Liver (tissue), 9 donors: Measurements from ENCODE around the gene SPTBN1. TPM values are rescaled to one million over a fixed set of nuclear protein-coding genes. Genes with fewer than 3 reads are reported as not detected.
A peak's percentile ranks its signal among the peaks of the same experiment; 100 is the strongest.

Experiments used
- DNase-seq: peaks from one replicate; pipeline ENCODE4 v3.0.0-alpha.2; 2017; ENCODE audit warnings: low spot score
- H3K27ac ChIP-seq, 2 donors: one replicate each; pipeline ENCODE4 v1.7.0; 2013; ENCODE audit warnings: inconsistent platforms in 2 of 2, low read length in 2 of 2, control low read depth in 1 of 2, low read depth in 1 of 2, mild to moderate bottlenecking in 1 of 2
- H3K27me3 ChIP-seq, 4 donors: one replicate each; pipeline versions ENCODE4 v1.6.1 to v1.7.0; 2013; ENCODE audit warnings: low read length in 3 of 4, inconsistent platforms in 1 of 4, mild to moderate bottlenecking in 1 of 4, moderate library complexity in 1 of 4; ENCODE audit not compliant: control insufficient read depth in 4 of 4, insufficient read depth in 4 of 4
- H3K36me3 ChIP-seq, 4 donors: one replicate each; pipeline versions ENCODE4 v1.6.1 to v1.7.0; 2013; ENCODE audit warnings: low read length in 3 of 4, mild to moderate bottlenecking in 3 of 4, low read depth in 1 of 4, moderate library complexity in 1 of 4; ENCODE audit not compliant: control insufficient read depth in 4 of 4, insufficient read depth in 3 of 4
- H3K4me1 ChIP-seq, 4 donors: one replicate each; pipeline versions ENCODE4 v1.6.1 to v1.7.0; 2013; ENCODE audit warnings: low read length in 3 of 4, mild to moderate bottlenecking in 3 of 4, moderate library complexity in 1 of 4; ENCODE audit not compliant: control insufficient read depth in 4 of 4, insufficient read depth in 4 of 4
- H3K4me3 ChIP-seq, 3 donors: one replicate each; pipeline versions ENCODE4 v1.6.1 to v1.7.0; 2013; ENCODE audit warnings: low read length in 3 of 3, control low read depth in 1 of 3, low read depth in 1 of 3, mild to moderate bottlenecking in 1 of 3
- H3K9ac ChIP-seq, 2 donors: one replicate each; pipeline ENCODE4 v1.7.0; 2013; ENCODE audit warnings: low read length in 2 of 2, mild to moderate bottlenecking in 2 of 2, moderate library complexity in 2 of 2, control low read depth in 1 of 2, low read depth in 1 of 2
- H3K9me3 ChIP-seq, 4 donors: one replicate each; pipeline versions ENCODE4 v1.6.1 to v1.7.0; 2013; ENCODE audit warnings: low read length in 3 of 4; ENCODE audit not compliant: control insufficient read depth in 4 of 4
- EGR1 ChIP-seq, 2 donors: IDR thresholded peaks; 2 replicates each; pipeline ENCODE4 v1.6.1; 2016 to 2018; ENCODE audit warnings: antibody characterized with exemption in 2 of 2, low read depth in 2 of 2
- FOXA1 ChIP-seq: IDR thresholded peaks from 2 replicates; pipeline ENCODE4 v1.6.1; 2016; ENCODE audit warnings: antibody characterized with exemption
- FOXA2 ChIP-seq: IDR thresholded peaks from 2 replicates; pipeline ENCODE4 v1.6.1; 2016; ENCODE audit warnings: antibody characterized with exemption
- GABPA ChIP-seq, 2 donors: IDR thresholded peaks in 1 of 2; conservative IDR thresholded peaks in 1 of 2; 2 replicates each; pipeline ENCODE4 v1.6.1; 2016; ENCODE audit warnings: antibody characterized with exemption in 2 of 2, mild to moderate bottlenecking in 1 of 2, moderate library complexity in 1 of 2
- HNF4A ChIP-seq, 2 donors: conservative IDR thresholded peaks; 2 replicates each; pipeline ENCODE4 v1.6.1; 2016; ENCODE audit warnings: antibody characterized with exemption in 2 of 2, mild to moderate bottlenecking in 2 of 2
- HNF4G ChIP-seq: IDR thresholded peaks from 2 replicates; pipeline ENCODE4 v1.6.1; 2016; ENCODE audit warnings: antibody characterized with exemption
- JUND ChIP-seq, 2 donors: IDR thresholded peaks; 2 replicates each; pipeline ENCODE4 v1.6.1; 2016; ENCODE audit warnings: antibody characterized with exemption in 2 of 2
- MAX ChIP-seq: IDR thresholded peaks from 2 replicates; pipeline ENCODE4 v1.6.1; 2016; ENCODE audit warnings: antibody characterized with exemption
- NR2F2 ChIP-seq: IDR thresholded peaks from 2 replicates; pipeline ENCODE4 v1.6.1; 2016; ENCODE audit warnings: antibody characterized with exemption
- RAD21 ChIP-seq, 2 donors: IDR thresholded peaks; 2 replicates each; pipeline ENCODE4 v1.6.1; 2016; ENCODE audit warnings: antibody characterized with exemption in 2 of 2, mild to moderate bottlenecking in 2 of 2
- RXRA ChIP-seq, 2 donors: IDR thresholded peaks; 2 replicates each; pipeline ENCODE4 v1.6.1; 2017 to 2018; ENCODE audit warnings: antibody characterized with exemption in 2 of 2, mild to moderate bottlenecking in 1 of 2
- SP1 ChIP-seq: IDR thresholded peaks from 2 replicates; pipeline ENCODE4 v1.6.1; 2018; ENCODE audit warnings: antibody characterized with exemption, mild to moderate bottlenecking
- TAF1 ChIP-seq: conservative IDR thresholded peaks from 2 replicates; pipeline ENCODE4 v1.6.1; 2016; ENCODE audit warnings: antibody characterized with exemption, mild to moderate bottlenecking
- YY1 ChIP-seq: IDR thresholded peaks from 2 replicates; pipeline ENCODE4 v1.6.1; 2016; ENCODE audit warnings: antibody characterized with exemption, mild to moderate bottlenecking
- ZBTB33 ChIP-seq: IDR thresholded peaks from 2 replicates; pipeline ENCODE4 v1.6.1; 2016; ENCODE audit warnings: antibody characterized with exemption
- WGBS: extraction: QIAGEN DNeasy Blood & Tissue Kit; methylation state at CpG from one replicate; pipeline ENCODE4 v1.1.7; 2013; 5-methylcytosine and 5-hydroxymethylcytosine counted together
- polyA plus RNA-seq, 2 donors: library from polyadenylated mRNA; stranded (reverse) in 1 of 2; unstranded in 1 of 2; fragments of 200-250 nt in 1 of 2; fragments of >200 nt in 1 of 2; fragmentation: Nextera tagmentation in 1 of 2; extraction: Ambion mirVana in 1 of 2; gene quantifications; one replicate each; pipeline versions ENCODE4 v1.2.1 to v1.2.3, GENCODE V29; 2013 to 2015
- total RNA-seq, 2 donors: library from RNA; depleted of rRNA; stranded (reverse); fragments of >200 nt; gene quantifications; one replicate each; pipeline ENCODE4 v1.2.3, GENCODE V29; 2014
- TF ChIP-seq, protein P1 (sequence below): IDR thresholded peaks from 2 replicates; pipeline ENCODE4 v1.6.1; 2016; ENCODE audit warnings: antibody characterized with exemption
- TF ChIP-seq, protein P2 (sequence below): fragments of 150-350 bp; IDR thresholded peaks from 2 replicates; pipeline ENCODE4 v1.5.1; 2017; ENCODE audit warnings: improper control_type of control experiment, low read depth, low read length; ENCODE audit not compliant: missing input control
- TF ChIP-seq, protein P3 (sequence below): IDR thresholded peaks from 2 replicates; pipeline ENCODE4 v1.6.1; 2016; ENCODE audit warnings: antibody characterized with exemption, mild to moderate bottlenecking
- donor health status: healthy.
- donor health status: healthy.
- donor health status: healthy.
- donor health status: healthy.
- donor health status: healthy.

The SPTBN1 gene
- total and polyA plus RNA-seq, 4 donors, result 44.8 to 191 (median 75.9) TPM

GRCh38 chr2:54559593-54560145 is 103.5 kb downstream of the SPTBN1 start:
- H3K9me3 ChIP-seq, result no peaks in the 10 kb centered on the region
- H3K27me3 ChIP-seq, result no peaks in the 10 kb centered on the region
- TF ChIP-seq ZBTB33 (no peak), GABPA (IDR thresholded peaks at IDR 0.05 in 1 of 2, conservative IDR thresholded peaks at IDR 0.05 in 1 of 2) (peak in 1 of 2 donors; percentile 43), NR2F2 (no peak), SP1 (peak; percentile 33), TAF1 (peak; percentile 93), JUND (IDR thresholded peaks at IDR 0.05) (peak; percentile 15 to 43), HNF4A (conservative IDR thresholded peaks at IDR 0.05) (peak; percentile 22 to 49), EGR1 (IDR thresholded peaks at IDR 0.05; ENCODE audit: low read depth in 2 of 2) (peak in 1 of 2 donors; percentile 9), RAD21 (IDR thresholded peaks at IDR 0.05) (peak; percentile 49 to 59), FOXA1 (no peak), RXRA (IDR thresholded peaks at IDR 0.05) (peak; percentile 48 to 65), MAX (peak; percentile 76), HNF4G (no peak), YY1 (peak; percentile 56), FOXA2 (no peak)
- TF ChIP-seq, protein P1, sequence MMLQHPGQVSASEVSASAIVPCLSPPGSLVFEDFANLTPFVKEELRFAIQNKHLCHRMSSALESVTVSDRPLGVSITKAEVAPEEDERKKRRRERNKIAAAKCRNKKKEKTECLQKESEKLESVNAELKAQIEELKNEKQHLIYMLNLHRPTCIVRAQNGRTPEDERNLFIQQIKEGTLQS, result peak; percentile 35
- TF ChIP-seq, protein P2, sequence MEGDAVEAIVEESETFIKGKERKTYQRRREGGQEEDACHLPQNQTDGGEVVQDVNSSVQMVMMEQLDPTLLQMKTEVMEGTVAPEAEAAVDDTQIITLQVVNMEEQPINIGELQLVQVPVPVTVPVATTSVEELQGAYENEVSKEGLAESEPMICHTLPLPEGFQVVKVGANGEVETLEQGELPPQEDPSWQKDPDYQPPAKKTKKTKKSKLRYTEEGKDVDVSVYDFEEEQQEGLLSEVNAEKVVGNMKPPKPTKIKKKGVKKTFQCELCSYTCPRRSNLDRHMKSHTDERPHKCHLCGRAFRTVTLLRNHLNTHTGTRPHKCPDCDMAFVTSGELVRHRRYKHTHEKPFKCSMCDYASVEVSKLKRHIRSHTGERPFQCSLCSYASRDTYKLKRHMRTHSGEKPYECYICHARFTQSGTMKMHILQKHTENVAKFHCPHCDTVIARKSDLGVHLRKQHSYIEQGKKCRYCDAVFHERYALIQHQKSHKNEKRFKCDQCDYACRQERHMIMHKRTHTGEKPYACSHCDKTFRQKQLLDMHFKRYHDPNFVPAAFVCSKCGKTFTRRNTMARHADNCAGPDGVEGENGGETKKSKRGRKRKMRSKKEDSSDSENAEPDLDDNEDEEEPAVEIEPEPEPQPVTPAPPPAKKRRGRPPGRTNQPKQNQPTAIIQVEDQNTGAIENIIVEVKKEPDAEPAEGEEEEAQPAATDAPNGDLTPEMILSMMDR, result no peak
- TF ChIP-seq, protein P3, sequence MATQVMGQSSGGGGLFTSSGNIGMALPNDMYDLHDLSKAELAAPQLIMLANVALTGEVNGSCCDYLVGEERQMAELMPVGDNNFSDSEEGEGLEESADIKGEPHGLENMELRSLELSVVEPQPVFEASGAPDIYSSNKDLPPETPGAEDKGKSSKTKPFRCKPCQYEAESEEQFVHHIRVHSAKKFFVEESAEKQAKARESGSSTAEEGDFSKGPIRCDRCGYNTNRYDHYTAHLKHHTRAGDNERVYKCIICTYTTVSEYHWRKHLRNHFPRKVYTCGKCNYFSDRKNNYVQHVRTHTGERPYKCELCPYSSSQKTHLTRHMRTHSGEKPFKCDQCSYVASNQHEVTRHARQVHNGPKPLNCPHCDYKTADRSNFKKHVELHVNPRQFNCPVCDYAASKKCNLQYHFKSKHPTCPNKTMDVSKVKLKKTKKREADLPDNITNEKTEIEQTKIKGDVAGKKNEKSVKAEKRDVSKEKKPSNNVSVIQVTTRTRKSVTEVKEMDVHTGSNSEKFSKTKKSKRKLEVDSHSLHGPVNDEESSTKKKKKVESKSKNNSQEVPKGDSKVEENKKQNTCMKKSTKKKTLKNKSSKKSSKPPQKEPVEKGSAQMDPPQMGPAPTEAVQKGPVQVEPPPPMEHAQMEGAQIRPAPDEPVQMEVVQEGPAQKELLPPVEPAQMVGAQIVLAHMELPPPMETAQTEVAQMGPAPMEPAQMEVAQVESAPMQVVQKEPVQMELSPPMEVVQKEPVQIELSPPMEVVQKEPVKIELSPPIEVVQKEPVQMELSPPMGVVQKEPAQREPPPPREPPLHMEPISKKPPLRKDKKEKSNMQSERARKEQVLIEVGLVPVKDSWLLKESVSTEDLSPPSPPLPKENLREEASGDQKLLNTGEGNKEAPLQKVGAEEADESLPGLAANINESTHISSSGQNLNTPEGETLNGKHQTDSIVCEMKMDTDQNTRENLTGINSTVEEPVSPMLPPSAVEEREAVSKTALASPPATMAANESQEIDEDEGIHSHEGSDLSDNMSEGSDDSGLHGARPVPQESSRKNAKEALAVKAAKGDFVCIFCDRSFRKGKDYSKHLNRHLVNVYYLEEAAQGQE, result peak; percentile 90
- H3K4me1 ChIP-seq, result peaks cover 16 to 53% (median 22%) of the 10 kb centered on the region in 4 donors
- peak overlapping the region; percentile 98 to 100 for H3K9ac ChIP-seq
- no peak for DNase-seq
- peak overlapping the region; percentile 71 to 90 (median 87) for H3K4me3 ChIP-seq
- H3K27ac ChIP-seq, result peak overlapping the region; percentile 96 to 99
- no peaks in the 10 kb centered on the region for H3K36me3 ChIP-seq
- under 1% methylated on average over 9 of the region's 9 CpGs for WGBS
